ENCODE measurements around the gene RALGAPB.
"Not testable (repeated sequence)": the region's sequence is repeated elsewhere in the genome, so short reads cannot be mapped to it uniquely, and the experiment has no call there.

RALGAPB gene

DNA sequence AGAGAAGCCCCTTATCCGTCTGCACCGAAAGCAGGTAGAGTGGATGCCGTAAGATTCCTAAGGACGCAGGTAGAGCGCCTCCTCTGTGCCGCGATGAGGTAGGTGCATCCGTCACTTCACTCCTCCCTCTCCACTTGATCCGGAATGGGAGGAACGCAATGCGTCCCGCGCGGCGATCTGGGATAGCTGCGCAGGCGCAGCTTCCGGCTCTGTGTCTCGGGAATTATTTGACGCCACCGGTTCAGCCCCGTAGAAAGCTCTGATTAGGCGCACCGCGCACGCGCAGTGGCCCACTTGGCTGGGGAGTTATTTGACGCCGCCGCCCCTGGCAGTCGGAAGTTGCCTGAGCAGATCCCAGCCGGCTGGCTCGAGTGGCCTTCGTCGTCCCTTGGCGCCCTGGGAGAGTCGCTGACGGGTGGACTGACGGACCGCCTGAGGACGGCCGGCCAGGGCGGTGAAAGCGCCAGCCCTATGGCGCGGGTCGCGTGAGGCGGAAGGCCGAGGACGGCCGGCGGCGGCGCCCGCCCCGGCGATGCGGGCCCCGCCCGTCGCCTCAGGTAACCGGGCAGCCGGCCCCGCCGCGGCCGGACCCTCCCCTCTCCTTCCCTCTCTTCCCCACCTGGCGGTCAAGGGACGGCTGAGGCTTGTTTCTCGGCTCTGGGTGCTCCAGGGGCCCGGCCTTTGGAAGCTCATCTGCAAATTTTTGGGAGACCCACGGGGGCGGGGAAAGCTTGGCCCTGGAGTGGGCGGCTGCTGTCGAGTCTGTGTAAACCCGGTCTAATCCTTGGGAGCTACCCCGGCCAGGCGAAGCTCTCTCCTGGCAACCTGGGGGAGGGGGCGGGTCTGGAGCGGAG lies at the start of gene RALGAPB:
Gene RALGAPB (plus strand): TSS at position 331 of the 854 bp plus-strand sequence. CDS start 15,590 bp downstream, outside the sequence.
- Mint-ChIP-seq H3K9me3 (ENCODE audit: low read depth) (no peaks in the 10 kb centered on the region), H3K27ac (peak within 1 kb of the TSS; percentile 86), H3K4me1 (ENCODE audit: low read depth) (peaks cover 48% of the 10 kb centered on the region), H3K36me3 (no peaks in the 10 kb centered on the region), H3K27me3 (no peaks in the 10 kb centered on the region), H3K4me3 (peak within 1 kb of the TSS; percentile 91)

DNA sequence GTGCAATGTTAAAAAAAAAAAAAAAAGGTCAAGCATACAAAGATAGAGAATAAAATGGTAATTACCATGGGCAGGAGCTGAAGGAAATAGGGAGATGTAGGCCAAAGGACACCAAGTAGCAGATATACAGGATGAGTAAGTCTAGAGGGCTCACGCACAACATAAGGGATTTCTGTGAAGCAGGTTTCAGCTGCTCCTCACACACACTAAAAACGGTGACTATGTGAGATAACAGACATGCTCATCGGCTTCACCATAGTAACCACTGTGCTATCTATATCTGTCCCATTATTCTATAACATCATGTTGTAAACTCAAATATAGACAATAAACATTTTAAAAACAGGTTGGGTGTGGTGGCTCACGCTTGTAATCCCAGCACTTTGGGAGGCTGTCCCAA lies 49.1 kb upstream of the RALGAPB start:
- Mint-ChIP-seq H3K9me3 (ENCODE audit: low read depth) (no peaks in the 10 kb centered on the region), H3K4me1 (ENCODE audit: low read depth) (peaks cover 36% of the 10 kb centered on the region), H3K36me3 (peaks cover 11% of the 10 kb centered on the region), H3K27ac (no peak overlapping the region), H3K27me3 (no peaks in the 10 kb centered on the region), H3K4me3 (no peak overlapping the region)

DNA sequence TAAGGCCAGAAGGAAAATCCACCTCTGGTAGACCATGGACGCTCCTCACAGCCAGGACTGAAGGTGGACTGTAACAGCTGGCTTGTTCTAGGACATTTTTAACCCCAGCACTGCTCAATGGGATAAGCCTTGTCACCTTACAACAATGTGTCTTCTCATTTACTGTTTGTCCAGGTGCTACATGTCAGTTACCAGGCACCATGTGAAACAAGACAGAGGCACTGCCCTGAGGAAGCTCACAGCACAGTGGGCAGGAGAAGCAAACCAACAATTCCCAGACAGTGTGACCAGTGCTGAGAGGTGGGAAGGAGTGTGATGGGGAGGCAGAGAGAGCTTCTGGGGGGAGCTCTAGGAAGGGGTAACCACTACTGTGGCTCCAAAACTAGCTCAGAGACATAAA lies 48.2 kb upstream of the RALGAPB start:
- Mint-ChIP-seq H3K4me1 (ENCODE audit: low read depth) (peaks cover 45% of the 10 kb centered on the region), H3K4me3 (peak overlapping the region; percentile 20), H3K36me3 (peaks cover 8% of the 10 kb centered on the region), H3K9me3 (ENCODE audit: low read depth) (no peaks in the 10 kb centered on the region), H3K27me3 (no peaks in the 10 kb centered on the region), H3K27ac (peak overlapping the region; percentile 23)

DNA sequence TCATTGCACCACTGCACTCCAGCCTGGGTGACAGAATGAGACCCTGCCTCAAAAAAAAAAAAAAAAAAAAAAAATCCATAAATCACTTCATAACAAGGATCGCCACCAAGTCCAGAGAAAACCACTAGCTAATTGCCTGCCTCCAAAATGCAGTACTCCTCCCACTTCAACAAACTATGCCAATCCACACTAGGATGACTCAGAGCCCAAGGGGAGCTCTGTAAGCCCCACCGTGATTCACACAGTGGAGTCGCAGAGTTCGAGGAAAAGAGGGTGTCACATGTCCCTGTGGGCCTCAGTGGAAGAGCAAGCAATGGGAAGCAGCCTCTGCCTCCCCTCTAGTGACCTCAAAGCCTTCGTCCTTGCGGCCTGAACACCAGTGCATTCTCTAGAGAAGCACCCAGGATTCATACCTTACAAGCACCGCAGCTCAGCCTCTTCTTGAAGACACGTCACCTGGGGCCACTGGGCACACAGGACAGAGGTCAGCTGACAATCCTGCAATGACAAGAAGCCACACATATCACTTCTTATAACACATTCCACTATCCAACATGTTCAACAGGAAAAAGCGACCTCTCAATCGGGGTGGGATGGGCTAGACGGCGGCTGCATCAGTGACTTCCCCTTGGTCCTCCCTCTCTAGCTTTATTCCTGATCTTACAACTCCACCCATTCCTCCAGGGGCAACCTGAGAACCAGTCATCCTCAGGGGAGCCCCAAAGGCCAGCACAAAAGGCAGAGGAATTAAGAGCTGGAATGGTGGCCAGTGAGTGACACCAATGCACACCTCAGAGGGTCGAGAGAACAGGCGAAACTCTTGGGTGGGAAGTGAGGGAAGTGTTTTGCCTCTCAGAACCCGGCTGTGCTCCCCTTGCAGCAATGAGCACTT lies 46.4 kb upstream of the RALGAPB start:
- Mint-ChIP-seq H3K4me1 (ENCODE audit: low read depth) (peaks cover 52% of the 10 kb centered on the region), H3K27me3 (no peaks in the 10 kb centered on the region), H3K27ac (peak overlapping the region; percentile 71), H3K36me3 (peaks cover 7% of the 10 kb centered on the region), H3K4me3 (peak overlapping the region; percentile 64), H3K9me3 (ENCODE audit: low read depth) (no peaks in the 10 kb centered on the region)

DNA sequence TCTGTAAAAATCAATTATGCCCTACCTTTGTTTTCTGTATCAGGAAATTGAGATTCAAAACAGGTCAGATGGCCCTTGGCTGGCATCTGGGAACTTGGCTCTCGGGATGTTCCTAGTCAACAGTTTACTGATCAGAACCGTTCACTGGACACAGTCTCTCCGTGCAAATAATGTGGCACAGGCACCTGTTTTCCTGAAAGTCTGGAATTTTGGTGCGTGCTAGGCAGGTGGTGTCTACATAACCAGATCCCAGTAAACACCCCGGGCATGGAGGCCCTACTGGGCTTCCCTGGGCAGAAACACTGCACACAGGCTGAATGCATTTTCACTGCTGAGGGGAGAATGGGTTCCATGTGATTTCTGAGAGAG lies 45.0 kb upstream of the RALGAPB start:
- no peaks in the 10 kb centered on the region for H3K27me3 Mint-ChIP-seq

DNA sequence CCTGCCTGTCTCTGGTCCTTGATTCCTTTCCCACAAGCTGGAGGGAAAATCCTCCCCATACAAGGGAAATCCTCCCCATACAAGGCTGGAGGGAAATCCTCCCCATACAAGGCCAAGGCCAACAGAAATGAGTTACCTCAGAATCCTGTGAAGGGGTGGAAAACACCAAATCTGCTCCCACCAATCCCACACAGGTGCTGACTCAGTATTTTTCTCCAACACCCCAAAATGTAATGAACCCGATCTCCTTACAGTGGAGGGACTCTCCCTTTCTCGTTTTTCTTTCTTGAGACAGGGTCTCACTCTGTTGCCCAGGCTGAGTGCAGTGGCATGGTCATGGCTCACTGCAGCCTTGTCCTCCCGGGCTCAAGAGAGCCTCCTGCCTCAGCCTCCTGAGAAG lies 43.8 kb upstream of the RALGAPB start:
- H3K27me3 Mint-ChIP-seq: no peaks in the 10 kb centered on the region
- peaks cover 69% of the 10 kb centered on the region for H3K4me1 Mint-ChIP-seq (ENCODE audit: low read depth)
- peak overlapping the region; percentile 30 for H3K4me3 Mint-ChIP-seq
- no peaks in the 10 kb centered on the region for H3K9me3 Mint-ChIP-seq (ENCODE audit: low read depth)
- peak overlapping the region; percentile 64 for H3K27ac Mint-ChIP-seq
- H3K36me3 Mint-ChIP-seq: peaks cover 17% of the 10 kb centered on the region

More for the DNA sequence above, 45.0 kb upstream of the RALGAPB start:
- Mint-ChIP-seq H3K36me3 (peaks cover 14% of the 10 kb centered on the region), H3K27ac (no peak overlapping the region), H3K4me1 (ENCODE audit: low read depth) (peaks cover 61% of the 10 kb centered on the region), H3K4me3 (no peak overlapping the region), H3K9me3 (ENCODE audit: low read depth) (no peaks in the 10 kb centered on the region)

DNA sequence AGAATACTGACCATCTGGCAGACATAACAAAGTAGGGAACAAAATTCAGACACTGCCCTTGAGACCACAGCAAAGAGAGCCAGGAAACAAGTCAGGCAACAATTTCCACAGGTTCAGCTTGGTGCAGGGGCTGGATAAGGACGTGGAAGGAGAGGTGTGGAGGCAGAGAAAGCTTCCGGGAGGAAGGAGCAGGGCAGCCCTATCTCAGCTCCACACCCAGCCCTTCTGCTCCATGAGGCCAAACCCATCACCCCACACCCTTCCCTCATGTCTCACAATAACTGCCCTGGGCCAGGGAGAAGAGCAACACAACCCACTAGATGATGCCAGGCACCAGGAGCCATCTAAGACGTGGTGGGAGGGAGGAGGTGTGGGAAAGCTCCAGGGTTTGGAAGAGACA lies 43.3 kb upstream of the RALGAPB start:
- Mint-ChIP-seq H3K36me3 (peaks cover 22% of the 10 kb centered on the region), H3K4me3 (peak overlapping the region; percentile 30), H3K27me3 (no peaks in the 10 kb centered on the region), H3K4me1 (ENCODE audit: low read depth) (peaks cover 69% of the 10 kb centered on the region), H3K9me3 (ENCODE audit: low read depth) (no peaks in the 10 kb centered on the region), H3K27ac (peak overlapping the region; percentile 64)

DNA sequence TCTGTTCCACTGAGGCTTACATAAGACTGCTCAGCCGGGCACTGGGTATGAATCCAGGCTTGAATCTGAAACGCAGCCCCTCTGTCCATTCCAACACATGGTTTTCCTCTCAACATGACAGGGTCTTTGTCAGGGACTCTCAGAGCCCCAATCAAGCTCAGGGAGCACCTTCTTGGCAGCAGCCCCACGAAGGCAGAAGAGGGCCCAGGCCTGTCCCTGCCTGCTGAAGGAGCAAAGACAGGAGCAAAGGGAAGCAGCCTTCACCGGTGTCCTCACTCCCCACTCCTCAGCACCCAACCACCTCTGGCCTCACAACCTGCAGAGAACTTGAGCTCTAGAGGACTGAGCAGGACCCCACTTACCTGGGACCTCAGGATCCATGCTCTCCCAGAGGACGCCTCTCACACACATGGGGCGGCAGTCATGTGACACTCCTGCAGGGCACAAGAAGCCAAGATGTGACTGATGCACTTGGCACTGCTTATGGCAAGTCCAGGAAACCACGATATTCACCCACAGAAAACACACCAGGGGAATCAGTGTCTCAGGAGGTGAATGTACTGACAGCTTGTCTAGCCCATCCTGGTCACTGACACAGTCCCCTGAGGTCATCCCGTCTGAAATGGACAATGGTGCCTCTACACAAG lies 41.8 kb upstream of the RALGAPB start:
- Mint-ChIP-seq H3K4me1 (ENCODE audit: low read depth) (peaks cover 62% of the 10 kb centered on the region), H3K36me3 (peaks cover 23% of the 10 kb centered on the region), H3K27ac (peak overlapping the region; percentile 46), H3K27me3 (no peaks in the 10 kb centered on the region), H3K9me3 (ENCODE audit: low read depth) (no peaks in the 10 kb centered on the region), H3K4me3 (peak overlapping the region; percentile 95)

DNA sequence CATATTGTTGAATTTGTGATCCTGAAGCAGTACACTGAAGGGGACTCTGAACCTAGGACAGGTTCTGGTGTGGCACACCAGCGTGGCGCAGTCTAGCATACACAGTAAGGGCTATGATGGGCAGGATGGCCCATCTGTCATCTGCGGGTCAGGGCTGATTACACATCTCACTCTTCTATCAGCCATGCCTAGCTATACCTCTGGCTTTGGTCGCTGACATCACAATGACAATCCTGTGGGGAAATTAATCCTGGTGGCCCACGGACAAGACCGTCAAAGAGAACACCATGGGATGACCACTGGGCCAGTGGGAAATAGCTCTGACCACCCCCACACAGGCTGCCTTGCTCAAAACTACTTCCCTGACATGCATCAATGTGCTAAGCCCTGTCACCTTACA lies 40.4 kb upstream of the RALGAPB start:
- Mint-ChIP-seq H3K4me3 (peak overlapping the region; percentile 95), H3K4me1 (ENCODE audit: low read depth) (peaks cover 47% of the 10 kb centered on the region), H3K27me3 (no peaks in the 10 kb centered on the region), H3K9me3 (ENCODE audit: low read depth) (no peaks in the 10 kb centered on the region), H3K36me3 (peaks cover 21% of the 10 kb centered on the region), H3K27ac (peak overlapping the region; percentile 76)

DNA sequence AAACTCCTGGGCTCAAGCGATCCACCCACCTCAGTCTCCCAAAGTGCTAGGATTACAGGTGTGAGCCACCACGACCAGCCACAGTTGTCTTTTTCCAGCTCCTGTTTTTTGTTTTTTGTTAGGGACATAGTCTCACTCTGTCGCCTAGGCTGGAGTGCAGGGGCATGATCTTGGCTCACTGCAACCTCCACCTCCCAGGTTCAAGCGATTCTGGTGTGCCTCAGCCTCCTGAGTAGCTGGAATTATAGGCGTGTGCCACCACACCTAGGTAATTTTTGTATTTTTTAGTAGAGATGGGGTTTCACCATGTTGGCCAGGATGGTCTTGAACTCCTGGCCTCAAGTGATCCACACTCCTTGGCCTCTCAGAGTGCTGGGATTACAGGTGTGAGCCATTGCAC lies 39.8 kb upstream of the RALGAPB start:
- not testable (repeated sequence) for H3K27me3 Mint-ChIP-seq; H3K9me3 Mint-ChIP-seq (ENCODE audit: low read depth)
- H3K27ac Mint-ChIP-seq: peak overlapping the region; percentile 54
- H3K4me3 Mint-ChIP-seq: peak overlapping the region; percentile 95
- H3K36me3 Mint-ChIP-seq: peaks cover 21% of the 10 kb centered on the region
- H3K4me1 Mint-ChIP-seq (ENCODE audit: low read depth): peaks cover 42% of the 10 kb centered on the region

DNA sequence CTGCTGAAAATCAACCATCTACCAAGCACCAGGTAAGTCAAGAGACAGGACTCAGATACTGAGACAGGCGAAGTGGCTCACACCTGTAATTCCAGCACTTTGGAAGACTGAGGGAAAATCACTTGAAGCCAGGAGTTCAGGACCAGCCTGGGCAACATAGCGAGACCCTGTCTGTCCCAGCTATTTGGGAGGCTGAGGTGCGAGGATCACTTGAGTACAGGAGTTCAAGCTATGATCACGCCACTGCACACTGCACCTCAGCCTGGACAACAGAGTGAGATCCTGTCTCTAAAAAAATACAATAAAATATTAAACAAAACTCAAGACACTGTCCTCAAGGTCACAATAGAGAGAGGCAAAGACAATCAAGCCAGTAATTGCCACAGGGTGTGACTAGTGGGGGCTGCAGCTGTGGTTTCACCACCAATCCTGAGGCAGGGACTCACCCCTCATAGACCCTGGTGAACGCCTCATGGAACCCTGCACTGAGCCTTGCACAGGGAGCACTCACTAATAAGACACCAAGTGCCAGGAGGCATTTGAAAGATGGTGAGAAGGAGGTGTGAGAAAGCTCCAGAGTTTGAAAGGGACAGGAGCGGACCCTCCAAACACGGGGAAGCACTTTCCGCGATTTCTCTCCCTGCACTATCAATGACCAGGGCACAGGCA lies 39.2 kb upstream of the RALGAPB start:
- Mint-ChIP-seq H3K4me3 (peak overlapping the region; percentile 95), H3K27me3 (no peaks in the 10 kb centered on the region), H3K9me3 (ENCODE audit: low read depth) (no peaks in the 10 kb centered on the region), H3K27ac (peak overlapping the region; percentile 98), H3K36me3 (peaks cover 21% of the 10 kb centered on the region), H3K4me1 (ENCODE audit: low read depth) (peaks cover 40% of the 10 kb centered on the region)

DNA sequence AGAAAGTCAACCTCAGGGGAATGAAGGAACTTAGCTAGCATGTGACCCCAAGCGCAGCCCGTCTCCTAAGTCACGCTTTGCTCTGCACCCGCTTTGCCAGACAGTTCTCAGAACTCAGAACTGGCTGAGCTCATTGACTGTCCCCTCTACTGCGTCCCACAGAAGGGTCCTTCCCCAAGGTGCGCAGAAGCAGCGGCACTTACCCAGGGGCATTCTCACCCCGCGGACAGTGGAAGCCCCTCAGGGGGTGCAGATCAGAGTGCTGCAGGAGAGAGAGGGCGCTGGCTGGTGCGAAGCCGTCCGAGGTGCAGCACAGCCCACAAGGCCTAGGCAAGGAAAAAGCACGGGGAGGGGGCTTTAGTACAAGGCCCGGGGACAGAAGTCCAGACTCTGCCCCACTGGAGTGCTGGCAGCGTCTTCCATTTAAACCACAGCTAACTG lies 38.3 kb upstream of the RALGAPB start:
- peaks cover 32% of the 10 kb centered on the region for H3K4me1 Mint-ChIP-seq (ENCODE audit: low read depth)

DNA sequence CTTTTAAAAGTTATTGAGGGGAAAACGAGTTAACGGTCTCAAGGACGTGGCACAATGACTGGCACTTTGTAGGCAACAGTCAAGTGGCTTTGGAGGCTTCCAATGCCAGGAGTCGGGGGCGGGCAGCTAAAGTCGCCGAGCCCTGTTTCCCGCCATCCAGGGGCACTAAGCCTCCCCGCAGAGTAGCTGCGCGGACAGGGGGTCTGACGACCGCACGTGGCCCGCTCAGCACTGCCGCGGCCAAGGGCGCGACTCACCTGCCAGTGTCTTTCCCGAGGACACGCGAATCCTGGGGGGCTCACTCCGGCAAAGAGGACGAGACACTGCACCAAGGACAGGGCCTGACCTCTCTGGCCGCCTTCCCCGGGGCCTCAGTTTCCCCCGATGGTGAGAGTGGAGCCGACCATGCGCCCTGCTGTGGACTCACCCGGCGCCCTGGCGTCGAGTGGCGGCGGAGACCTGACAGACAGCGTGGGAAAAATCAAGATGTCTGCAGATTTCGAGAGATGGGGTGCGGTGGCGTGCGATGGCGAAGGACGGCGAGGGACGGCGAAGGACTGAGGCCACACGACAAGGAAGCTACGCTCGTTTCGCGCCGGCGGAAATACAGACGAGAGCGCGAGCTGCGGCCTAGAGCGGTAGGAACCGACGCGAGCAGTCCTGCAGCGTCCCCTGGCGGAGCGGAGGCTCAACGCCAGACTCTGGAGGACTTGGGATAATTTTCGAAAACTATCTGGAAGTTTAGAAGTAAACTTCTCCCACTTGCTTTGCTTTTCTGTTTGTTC lies 37.7 kb upstream of the RALGAPB start, which contains the start of gene SNHG17:
Gene SNHG17 (minus strand): TSS at position 559 of the 785 bp plus-strand sequence.
- no peaks in the 10 kb centered on the region for H3K9me3 Mint-ChIP-seq (ENCODE audit: low read depth)
- peaks cover 21% of the 10 kb centered on the region for H3K36me3 Mint-ChIP-seq
- H3K27me3 Mint-ChIP-seq: no peaks in the 10 kb centered on the region
- H3K27ac Mint-ChIP-seq: peak within 1 kb of the TSS; percentile 98
- peak within 1 kb of the TSS; percentile 95 for H3K4me3 Mint-ChIP-seq
- H3K4me1 Mint-ChIP-seq (ENCODE audit: low read depth): peaks cover 27% of the 10 kb centered on the region

More for the DNA sequence above, 38.3 kb upstream of the RALGAPB start:
- no peaks in the 10 kb centered on the region for H3K27me3 Mint-ChIP-seq
- H3K4me3 Mint-ChIP-seq: peak overlapping the region; percentile 95
- H3K27ac Mint-ChIP-seq: peak overlapping the region; percentile 98
- no peaks in the 10 kb centered on the region for H3K9me3 Mint-ChIP-seq (ENCODE audit: low read depth)
- H3K36me3 Mint-ChIP-seq: peaks cover 21% of the 10 kb centered on the region
